Measurements from ENCODE around the gene HS6ST3.

DNA sequence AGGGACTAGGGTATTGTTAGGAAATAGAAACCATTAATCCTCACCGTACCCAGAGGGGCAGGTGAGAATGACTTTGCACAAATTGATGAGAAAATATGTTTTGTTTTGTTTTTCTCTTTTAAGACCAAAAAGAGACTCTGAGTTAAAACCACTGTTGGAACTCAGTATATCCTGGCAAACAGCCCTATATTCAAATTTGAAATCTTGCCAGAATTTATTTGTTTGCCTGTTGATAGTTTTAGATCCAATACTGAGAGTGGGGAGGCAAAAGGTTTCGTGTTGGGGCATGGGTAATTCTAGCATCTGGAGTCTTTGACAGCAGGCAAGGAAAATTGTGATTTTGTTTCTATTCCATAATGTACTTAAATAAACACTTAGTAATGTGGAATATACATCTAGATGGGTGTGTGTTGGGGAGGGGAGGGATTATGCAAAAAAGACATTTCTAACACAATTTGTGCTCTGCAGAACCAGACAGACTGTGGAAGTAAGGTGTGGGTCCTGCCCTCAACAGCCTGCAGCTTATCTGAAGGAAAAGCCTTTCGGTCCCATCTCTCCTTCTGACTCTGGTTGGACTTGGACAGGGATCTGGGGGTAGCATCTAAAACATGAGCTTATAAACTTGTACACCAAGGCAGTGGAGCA, 713.7 kb downstream of the HS6ST3 start:
- TF ChIP-seq FOXK2 (IDR thresholded peaks at IDR 0.05) (no peak), TARDBP (IDR thresholded peaks at IDR 0.05) (no peak), SUZ12 (IDR thresholded peaks at IDR 0.05) (no peak), FOXA1 (IDR thresholded peaks at IDR 0.05) (no peak), BHLHE40 (IDR thresholded peaks at IDR 0.05; ENCODE audit: borderline replicate concordance) (no peak)

Data from HEK293T (cell line).